ENCODE measurements around the gene PLAAT3. TPM values are rescaled to one million over a fixed set of nuclear protein-coding genes. Genes with fewer than 3 reads are reported as not detected.
"Not testable (repeated sequence)": the region's sequence is repeated elsewhere in the genome, so short reads cannot be mapped to it uniquely, and the experiment has no call there.

The PLAAT3 gene
- total and polyA plus RNA-seq, 7 donors: 14.6 to 59.9 (median 34.9) TPM

- Histone ChIP-seq H3K4me3 (no peak overlapping the region), H3K27ac (no peak overlapping the region), H3K4me1 (no peaks in the 10 kb centered on the region), H3K36me3 (peaks cover 0 to 32% (median 3%) of the 10 kb centered on the region in 4 donors), H3K27me3 (no peaks in the 10 kb centered on the region), H3K9me3 (no peaks in the 10 kb centered on the region)
- no peak for DNase-seq
- TF ChIP-seq POLR2AphosphoS5 (IDR thresholded peaks at IDR 0.05): no peak
- TF ChIP-seq CTCF (IDR thresholded peaks at IDR 0.05): no peak
- TF ChIP-seq EP300 (IDR thresholded peaks at IDR 0.05): no peak
- 94 to 97% methylated on average over 1 of the region's 1 CpG for WGBS, 2 donors
- intact Hi-C loops (cut with DNase I): no loop called here
Measured at GRCh38 chr11:63547061-63547460, 67.2 kb downstream of the PLAAT3 start.

- Histone ChIP-seq H3K9me3 (no peaks in the 10 kb centered on the region), H3K4me1 (peaks cover 0 to 5% (median 1%) of the 10 kb centered on the region in 4 donors), H3K27ac (no peak overlapping the region), H3K4me3 (no peak overlapping the region), H3K36me3 (peaks cover 0 to 38% (median 3%) of the 10 kb centered on the region in 4 donors), H3K27me3 (no peaks in the 10 kb centered on the region)
- WGBS, 2 donors: 92 to 94% methylated on average over 2 of the region's 2 CpGs
- no peak for TF ChIP-seq CTCF (IDR thresholded peaks at IDR 0.05)
- TF ChIP-seq EP300 (IDR thresholded peaks at IDR 0.05): no peak
- no peak for TF ChIP-seq POLR2A (IDR thresholded peaks at IDR 0.05)
- no peak for TF ChIP-seq POLR2AphosphoS5 (IDR thresholded peaks at IDR 0.05)
- DNase-seq: no peak
- intact Hi-C loops (cut with DNase I): no loop called here
Measured at GRCh38 chr11:63543711-63544110, 70.5 kb downstream of the PLAAT3 start.

- H3K36me3 ChIP-seq: peaks cover 0 to 38% (median 3%) of the 10 kb centered on the region in 4 donors
Measured at GRCh38 chr11:63542506-63542905, 71.7 kb downstream of the PLAAT3 start.

GRCh38 chr11:63537293-63538101 is 76.7 kb downstream of the PLAAT3 start:
- intact Hi-C loops (cut with DNase I): loop anchor here (2.0 kb wide), 2 partner anchors 37 to 77 kb away; partner anchors contain the start of gene PLAAT3
- Histone ChIP-seq H3K27me3 (no peaks in the 10 kb centered on the region), H3K4me1 (peaks cover 0 to 30% (median 26%) of the 10 kb centered on the region in 4 donors), H3K4me3 (peak overlapping the region; percentile 31 to 52 (median 48)), H3K27ac (peak overlapping the region; percentile 90 to 97 (median 92)), H3K36me3 (peaks cover 0 to 6% (median 0%) of the 10 kb centered on the region in 4 donors), H3K9me3 (no peaks in the 10 kb centered on the region)
- TF ChIP-seq CTCF (IDR thresholded peaks at IDR 0.05): no peak
- peak in 1 of 2 donors; percentile 37 for TF ChIP-seq POLR2A (IDR thresholded peaks at IDR 0.05)
- no peak for TF ChIP-seq EP300 (IDR thresholded peaks at IDR 0.05)
- TF ChIP-seq POLR2AphosphoS5 (IDR thresholded peaks at IDR 0.05): peak; percentile 32 to 75 (median 57)
- WGBS, 2 donors: 42 to 64% methylated on average over 8 of the region's 8 CpGs
- peak; percentile 92 for DNase-seq

More at GRCh38 chr11:63542506-63542905, 71.7 kb downstream of the PLAAT3 start:
- H3K27ac ChIP-seq; H3K4me3 ChIP-seq; H3K27me3 ChIP-seq; intact Hi-C loops (cut with DNase I); H3K9me3 ChIP-seq; DNase-seq: not testable (repeated sequence)
- H3K4me1 ChIP-seq: peaks cover 0 to 17% (median 13%) of the 10 kb centered on the region in 4 donors
- 88% methylated on average over 2 of the region's 2 CpGs for WGBS, 2 donors

- TF ChIP-seq POLR2A (IDR thresholded peaks at IDR 0.05): no peak
- TF ChIP-seq POLR2AphosphoS5 (IDR thresholded peaks at IDR 0.05): peak; percentile 22 to 70 (median 65)
- 28 to 34% methylated on average over 10 of the region's 10 CpGs for WGBS, 2 donors
- DNase-seq: peak; percentile 78
- Histone ChIP-seq H3K27ac (peak within 1 kb of the TSS; percentile 90 to 97 (median 92)), H3K27me3 (no peaks in the 10 kb centered on the region), H3K9me3 (no peaks in the 10 kb centered on the region), H3K4me1 (peaks cover 0 to 30% (median 26%) of the 10 kb centered on the region in 4 donors), H3K4me3 (peak within 1 kb of the TSS; percentile 31 to 52 (median 48)), H3K36me3 (peaks cover 0 to 6% (median 0%) of the 10 kb centered on the region in 4 donors)
- intact Hi-C loops (cut with DNase I): loop anchor here (2.0 kb wide), 2 partner anchors 38 to 78 kb away; partner anchors contain the start of gene PLAAT3
Measured at GRCh38 chr11:63536669-63537292, 77.5 kb downstream of the PLAAT3 start, which contains the start of gene PLAAT4. PLAAT4 (plus strand) TSS chr11:63536808; CDS start chr11:63536869, 61 bp downstream.

All from sigmoid colon (tissue), 7 donors.